Endothelial cell of umbilical vein (primary cell): ENCODE measurements around the gene ACVR2B. TPM values are rescaled to one million over a fixed set of nuclear protein-coding genes. Genes with fewer than 3 reads are reported as not detected.

ENCODE experiments used
- BruUV-seq: library from RNA; stranded (reverse); fragments of 400-500 nt; replicated peaks from 2 replicates; lab custom pipeline; 2021; lab: Mats Ljungman, UMichigan
- CTCF ChIA-PET: fragments of 300-600, 350-600 bp; sonication (Branson Sonifier 250); formaldehyde crosslinking; loops from one replicate; lab custom pipeline; 2021; ENCODE audit warnings: antibody characterized with exemption, inconsistent platforms; lab: Charles Lee
- POLR2A ChIA-PET: fragments of 300-600, 350-600 bp; sonication (Branson Sonifier 250); formaldehyde crosslinking; loops from one replicate; lab custom pipeline; 2021; ENCODE audit warnings: antibody characterized with exemption, inconsistent platforms; lab: Charles Lee
- DNase-seq: peaks from one replicate; pipeline ENCODE4 v3.0.0-alpha.2; 2011; ENCODE audit warnings: low read depth, low spot score
- FAIRE-seq: peaks from 2 replicates; lab custom pipeline; 2011; peaks lifted over from hg19 to GRCh38; lab: Jason Lieb, UNC
- H2AFZ ChIP-seq: 2 replicates; pipeline ENCODE4 v1.6.0; 2012; ENCODE audit warnings: low read depth, low read length, control low read depth, inconsistent platforms
- H3K27ac ChIP-seq: 2 replicates; pipeline ENCODE4 v1.5.1; 2011; ENCODE audit warnings: low read depth, mild to moderate bottlenecking, control low read depth, low read length, moderate library complexity; ENCODE audit not compliant: insufficient read depth
- H3K27me3 ChIP-seq, 2 experiments: 2 replicates each; pipeline versions ENCODE4 v1.6.0 to v1.6.1; 2011; ENCODE audit warnings: low read length in 2 of 2, mixed read lengths in 1 of 2; ENCODE audit not compliant: control insufficient read depth in 2 of 2, insufficient read depth in 2 of 2
- H3K36me3 ChIP-seq, 2 experiments: 2 replicates in 1 of 2; 3 replicates in 1 of 2; pipeline ENCODE4 v1.5.1; 2011; ENCODE audit warnings: low read length in 2 of 2, mild to moderate bottlenecking in 1 of 2, moderate library complexity in 1 of 2; ENCODE audit not compliant: control insufficient read depth in 2 of 2, insufficient read depth in 2 of 2; ENCODE audit errors: extremely low read depth in 1 of 2
- H3K4me1 ChIP-seq: 3 replicates; pipeline ENCODE4 v1.5.1; 2011; ENCODE audit warnings: mild to moderate bottlenecking, low read length; ENCODE audit not compliant: control insufficient read depth, insufficient read depth; ENCODE audit errors: extremely low read depth
- H3K4me2 ChIP-seq: 2 replicates; pipeline ENCODE4 v1.6.1; 2011; ENCODE audit warnings: low read length, control low read depth, mixed read lengths; ENCODE audit not compliant: insufficient read depth
- H3K4me3 ChIP-seq, 3 experiments: fragments of 200-600 bp in 1 of 3; sonication (generic), shearing (Covaris generic) in 1 of 3; replicated peaks in 1 of 3; 2 replicates each; pipeline ENCODE4 v1.5.1; 2011 to 2016; ENCODE audit warnings: control low read depth in 3 of 3, low read length in 3 of 3, mild to moderate bottlenecking in 2 of 3, inconsistent platforms in 1 of 3, low read depth in 1 of 3, moderate library complexity in 1 of 3; ENCODE audit not compliant: insufficient read depth in 1 of 3
- H3K79me2 ChIP-seq: 2 replicates; pipeline ENCODE4 v1.6.0; 2012; ENCODE audit warnings: low read length, inconsistent platforms; ENCODE audit not compliant: control insufficient read depth, insufficient read depth
- H3K9ac ChIP-seq: replicated peaks from 2 replicates; pipeline ENCODE3; 2011; ENCODE audit warnings: low read length, control low read depth; ENCODE audit not compliant: insufficient read depth; ENCODE audit errors: extremely low read depth
- H3K9me1 ChIP-seq: replicated peaks from 3 replicates; pipeline ENCODE4 v1.6.0; 2011; ENCODE audit warnings: mild to moderate bottlenecking, low read length; ENCODE audit not compliant: control insufficient read depth, insufficient read depth; ENCODE audit errors: extremely low read depth
- H3K9me3 ChIP-seq: replicated peaks from 2 replicates; pipeline ENCODE4 v1.5.1; 2012; ENCODE audit warnings: low read length, inconsistent platforms; ENCODE audit not compliant: control insufficient read depth, insufficient read depth
- H4K20me1 ChIP-seq: replicated peaks from 2 replicates; pipeline ENCODE3; 2011; ENCODE audit warnings: mild to moderate bottlenecking, low read length; ENCODE audit not compliant: control insufficient read depth, insufficient read depth; ENCODE audit errors: extremely low read depth
- EZH2 ChIP-seq: IDR thresholded peaks from 2 replicates; pipeline ENCODE4 v1.6.1; 2012; ENCODE audit warnings: borderline replicate concordance, low read depth, mild to moderate bottlenecking, moderate library complexity, low read length, inconsistent platforms; ENCODE audit not compliant: severe bottlenecking
- FOS ChIP-seq: IDR thresholded peaks from 2 replicates; pipeline ENCODE4 v1.6.1; 2011; ENCODE audit warnings: mild to moderate bottlenecking, low read length, moderate library complexity, borderline replicate concordance; ENCODE audit not compliant: insufficient read depth
- GATA2 ChIP-seq: IDR thresholded peaks from 2 replicates; pipeline ENCODE4 v1.7.0; 2011; ENCODE audit warnings: low read depth, mild to moderate bottlenecking, moderate library complexity, mixed read lengths, low read length; ENCODE audit not compliant: insufficient read length, insufficient read depth
- JUN ChIP-seq: IDR thresholded peaks from 2 replicates; pipeline ENCODE4 v1.6.1; 2011; ENCODE audit warnings: borderline replicate concordance, low read depth; ENCODE audit not compliant: insufficient read length, insufficient read depth
- MYC ChIP-seq: IDR thresholded peaks from one replicate; pipeline ENCODE4 v1.6.1; 2011; ENCODE audit warnings: mild to moderate bottlenecking, low read depth, low read length
- POLR2A ChIP-seq: IDR thresholded peaks from 2 replicates; pipeline ENCODE4 v1.6.1; 2012; ENCODE audit warnings: low read depth, mild to moderate bottlenecking, control low read depth, low read length
- POLR2AphosphoS5 ChIP-seq: IDR thresholded peaks from 2 replicates; pipeline ENCODE4 v1.6.1; 2012; ENCODE audit warnings: low read depth, mild to moderate bottlenecking, control low read depth, low read length, moderate library complexity; ENCODE audit not compliant: insufficient read depth
- dilution Hi-C: fragments of 300-500 bp; cut with MboI; formaldehyde crosslinking; loops from one replicate; pipeline ENCODE4 v1.15.0; 2019; ENCODE audit warnings: low sequenced_read_pairs; ENCODE audit not compliant: extremely low pct_ligation_motif_present
- intact Hi-C: fragments of 100-400 bp; cut with micrococcal nuclease; formaldehyde crosslinking; loops from one replicate; pipeline ENCODE4 v1.10.0; 2022
- polyA plus RNA-seq, 4 experiments: library from polyadenylated mRNA; depleted of rRNA in 3 of 4; stranded (reverse) in 3 of 4; unstranded in 1 of 4; fragments of >200 nt; gene quantifications; 2 replicates each; pipeline versions ENCODE4 v1.2.1 to v1.2.3, GENCODE V29; 2011 to 2012; ENCODE audit warnings: missing spikeins in 1 of 4
- total RNA-seq: library from RNA; stranded (reverse); gene quantifications from 2 replicates; pipeline ENCODE4 v1.2.3, GENCODE V29; 2021
- TF ChIP-seq, protein P1 (sequence below), 2 donors: IDR thresholded peaks; 1 replicate in 1 of 2; 2 replicates in 1 of 2; pipeline ENCODE4 v1.5.1; 2011; ENCODE audit warnings: low read length in 2 of 2, mild to moderate bottlenecking in 2 of 2, moderate library complexity in 2 of 2, control low read depth in 1 of 2, inconsistent platforms in 1 of 2, low read depth in 1 of 2; ENCODE audit not compliant: insufficient read depth in 1 of 2; ENCODE audit errors: extremely low read depth in 1 of 2

Gene ACVR2B
- total and polyA plus RNA-seq, 2 donors (not counting 3 experiments of a cell fraction or from before 2014, with no cell fraction given) = 2.0 to 4.9 TPM

DNA sequence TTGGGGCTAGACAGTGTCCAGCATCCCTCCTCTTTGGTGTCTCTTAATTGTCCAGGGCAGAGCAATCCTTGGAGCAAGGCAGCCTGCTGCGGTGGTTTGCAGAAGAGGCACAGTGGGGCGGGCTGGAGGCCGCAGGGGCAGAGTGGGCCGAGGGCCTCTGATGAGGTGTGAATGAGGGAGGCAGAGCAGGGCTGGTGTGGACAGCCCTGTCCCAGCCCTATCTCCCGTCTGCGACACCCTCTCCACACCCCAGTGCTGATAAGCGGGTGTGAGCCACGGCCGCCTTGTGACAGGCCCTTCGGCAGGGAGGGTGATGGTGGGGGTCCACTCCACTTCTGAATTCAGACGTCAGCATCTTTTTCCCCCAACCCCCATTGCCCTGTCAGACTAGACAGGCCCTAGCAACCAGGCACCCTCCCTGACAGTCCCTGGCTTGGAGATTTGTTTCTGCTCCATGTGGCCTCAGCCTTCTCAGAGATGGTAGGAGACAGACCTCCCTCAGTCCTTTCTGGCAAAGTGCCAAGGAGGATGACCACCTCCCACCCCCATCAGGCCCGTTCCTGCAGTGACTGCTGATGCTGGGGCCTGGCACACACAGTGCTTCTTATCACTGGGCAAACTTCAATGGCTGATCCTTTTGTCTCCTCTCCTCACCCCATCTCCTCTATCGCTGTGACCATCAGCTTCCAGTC, 79.7 kb downstream of the ACVR2B start:
- POLR2A ChIA-PET = no interaction called here
- FAIRE-seq (no peak), DNase-seq (no peak)
- no peaks in the 10 kb centered on the region for H3K27me3 ChIP-seq
- H3K9ac ChIP-seq = no peak overlapping the region
- CTCF ChIA-PET = interaction anchor here (0.8 kb wide), 1 partner anchor 12 kb away, joined by 4 read pairs; no protein-coding TSS in a partner anchor
- H3K9me3 ChIP-seq = no peaks in the 10 kb centered on the region
- dilution Hi-C loops = no loop called here
- H2AFZ ChIP-seq = no peak overlapping the region
- no peaks in the 10 kb centered on the region for H4K20me1 ChIP-seq
- no TSS peak for BruUV-seq
- no peaks in the 10 kb centered on the region for H3K4me1 ChIP-seq
- H3K79me2 ChIP-seq = no peaks in the 10 kb centered on the region
- intact Hi-C loops = no loop called here
- H3K4me3 ChIP-seq = no peak overlapping the region
- H3K9me1 ChIP-seq = no peaks in the 10 kb centered on the region
- TF ChIP-seq JUN (no peak), GATA2 (no peak), FOS (no peak), EZH2 (no peak), MYC (no peak), POLR2AphosphoS5 (no peak), POLR2A (no peak)
- TF ChIP-seq, protein P1, sequence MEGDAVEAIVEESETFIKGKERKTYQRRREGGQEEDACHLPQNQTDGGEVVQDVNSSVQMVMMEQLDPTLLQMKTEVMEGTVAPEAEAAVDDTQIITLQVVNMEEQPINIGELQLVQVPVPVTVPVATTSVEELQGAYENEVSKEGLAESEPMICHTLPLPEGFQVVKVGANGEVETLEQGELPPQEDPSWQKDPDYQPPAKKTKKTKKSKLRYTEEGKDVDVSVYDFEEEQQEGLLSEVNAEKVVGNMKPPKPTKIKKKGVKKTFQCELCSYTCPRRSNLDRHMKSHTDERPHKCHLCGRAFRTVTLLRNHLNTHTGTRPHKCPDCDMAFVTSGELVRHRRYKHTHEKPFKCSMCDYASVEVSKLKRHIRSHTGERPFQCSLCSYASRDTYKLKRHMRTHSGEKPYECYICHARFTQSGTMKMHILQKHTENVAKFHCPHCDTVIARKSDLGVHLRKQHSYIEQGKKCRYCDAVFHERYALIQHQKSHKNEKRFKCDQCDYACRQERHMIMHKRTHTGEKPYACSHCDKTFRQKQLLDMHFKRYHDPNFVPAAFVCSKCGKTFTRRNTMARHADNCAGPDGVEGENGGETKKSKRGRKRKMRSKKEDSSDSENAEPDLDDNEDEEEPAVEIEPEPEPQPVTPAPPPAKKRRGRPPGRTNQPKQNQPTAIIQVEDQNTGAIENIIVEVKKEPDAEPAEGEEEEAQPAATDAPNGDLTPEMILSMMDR (IDR thresholded peaks at IDR 0.05; ENCODE audit: extremely low read depth in 1 of 2, insufficient read depth in 1 of 2, low read depth in 1 of 2, low read length in 2 of 2) = no peak
- no peak overlapping the region for H3K4me2 ChIP-seq
- H3K36me3 ChIP-seq = no peaks in the 10 kb centered on the region
- no peak overlapping the region for H3K27ac ChIP-seq
